GM12872 (cell line): Measurements from ENCODE around the gene GLB1L3.

Experiments used
- CTCF ChIP-seq: IDR thresholded peaks from 3 replicates; pipeline ENCODE4 v1.5.1; 2011; ENCODE audit warnings: low read depth, mild to moderate bottlenecking, low read length, moderate library complexity; ENCODE audit not compliant: insufficient read depth

The GLB1L3 gene

GRCh38 chr11:134346101-134346975 is 70.2 kb downstream of the GLB1L3 start:
- TF ChIP-seq CTCF = no peak

DNA sequence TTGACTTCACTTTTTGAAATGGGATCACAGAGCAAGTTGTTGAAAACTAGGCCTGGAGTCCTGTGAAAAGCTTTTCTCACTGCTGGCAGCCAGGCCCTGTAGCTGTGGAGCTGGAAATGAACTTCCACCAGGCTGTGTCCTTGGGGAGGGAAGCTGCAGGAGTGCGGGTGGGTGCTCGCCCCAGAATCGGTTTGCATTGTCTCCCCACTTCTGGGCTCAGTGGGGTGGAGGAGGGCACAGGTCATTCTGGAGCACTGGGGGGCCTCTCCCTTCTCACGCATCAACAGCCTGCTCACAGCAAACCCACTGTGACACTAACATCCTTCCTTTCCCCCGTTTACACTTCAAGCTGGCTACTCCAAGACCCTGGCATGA is 70.8 kb downstream of the GLB1L3 start:
- TF ChIP-seq CTCF = no peak

GRCh38 chr11:134347441-134347840 is 71.3 kb downstream of the GLB1L3 start:
- TF ChIP-seq CTCF = no peak

DNA sequence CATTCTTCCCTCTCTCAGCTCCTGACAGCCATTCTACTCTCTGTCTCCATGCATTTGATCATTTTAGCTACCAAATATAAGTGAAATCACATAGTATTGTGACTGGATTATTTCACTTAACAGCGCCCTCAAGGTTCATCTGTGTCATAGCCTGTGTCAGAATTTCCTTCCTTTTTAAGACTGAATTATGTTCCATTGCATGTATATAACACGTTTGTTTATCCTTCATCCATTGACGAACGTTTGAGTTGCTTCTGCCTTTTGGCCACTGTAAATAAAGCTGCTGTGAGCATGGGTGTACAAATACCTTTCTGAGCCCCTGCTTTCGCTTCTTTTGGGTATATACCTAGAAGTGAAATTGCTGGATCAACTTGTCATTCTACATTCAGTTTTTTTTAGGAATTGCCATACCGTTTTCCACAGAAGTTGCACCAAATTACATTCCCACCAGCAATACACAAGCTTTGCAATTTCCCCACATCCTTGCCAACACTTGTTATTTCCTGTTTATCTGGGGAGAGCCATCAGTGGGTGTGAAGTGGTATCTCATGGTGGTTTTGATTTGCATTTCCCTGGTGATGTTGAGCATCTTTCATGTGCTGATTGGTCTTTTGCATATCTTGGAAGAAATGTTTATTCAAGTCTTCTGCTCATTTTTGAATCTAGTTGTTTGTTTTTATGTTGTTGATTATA is 73.1 kb downstream of the GLB1L3 start:
- TF ChIP-seq CTCF = no peak

DNA sequence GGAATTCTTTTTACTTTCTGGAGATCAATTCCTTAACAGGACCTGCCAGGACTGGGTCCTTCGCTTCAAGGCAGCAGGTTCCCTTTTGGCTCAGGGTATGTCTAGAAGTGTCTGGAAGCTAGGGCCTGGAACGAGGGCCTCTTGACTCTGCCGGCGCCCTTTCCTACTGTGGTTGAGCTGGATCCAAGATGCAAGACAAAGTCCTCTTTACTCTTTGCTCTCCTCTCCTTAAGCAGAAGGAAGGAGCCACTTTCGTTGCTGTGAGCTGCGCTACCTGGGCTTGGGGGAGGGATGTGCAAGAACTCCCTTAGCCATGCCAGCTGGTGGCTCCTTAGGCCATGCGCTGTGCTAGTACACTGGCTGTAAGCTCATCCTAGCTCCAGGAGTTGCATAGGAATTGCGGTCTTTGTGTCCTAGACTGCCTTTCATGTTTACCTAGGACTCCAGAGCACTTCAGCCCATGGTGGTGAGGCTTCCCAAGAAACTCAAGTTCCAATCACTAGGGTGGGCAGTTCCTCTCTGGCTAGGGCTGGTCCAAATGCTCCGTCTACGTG is 73.7 kb downstream of the GLB1L3 start:
- TF ChIP-seq CTCF = no peak

DNA sequence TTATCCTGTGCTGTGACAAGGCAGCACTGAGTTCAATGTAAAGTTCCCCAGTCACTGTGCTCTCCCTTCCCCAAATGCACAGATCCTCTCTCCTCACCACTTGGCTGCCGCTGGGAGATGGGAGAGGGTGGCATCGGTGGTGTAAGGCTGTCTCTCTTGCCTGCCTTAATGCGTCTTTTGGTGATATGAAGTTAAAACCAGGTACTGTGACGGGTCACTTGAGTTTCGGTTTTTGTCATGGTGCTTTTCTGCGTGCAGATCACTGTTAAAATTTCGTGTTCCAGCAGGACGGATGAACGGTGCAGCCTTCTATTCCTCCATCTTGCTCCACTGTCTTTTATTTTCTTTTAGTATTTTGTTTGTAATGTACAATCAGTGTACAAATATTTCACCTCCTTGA is 74.2 kb downstream of the GLB1L3 start:
- TF ChIP-seq CTCF = no peak

GRCh38 chr11:134352111-134352510 is 75.9 kb downstream of the GLB1L3 start:
- no peak for TF ChIP-seq CTCF
